HG03097 (cell line): Measurements from ENCODE around the gene NFE2L1.
A peak's percentile ranks its signal among the peaks of the same experiment; 100 is the strongest.
"Not testable (repeated sequence)": the region's sequence is repeated elsewhere in the genome, so short reads cannot be mapped to it uniquely, and the experiment has no call there.

ENCODE experiments used
- ATAC-seq: cut with Tn5 transposase; IDR thresholded peaks from one replicate; pipeline ENCODE4 v1.9.1; 2021; ENCODE audit not compliant: unreplicated experiment, low FRiP score

Gene NFE2L1

DNA sequence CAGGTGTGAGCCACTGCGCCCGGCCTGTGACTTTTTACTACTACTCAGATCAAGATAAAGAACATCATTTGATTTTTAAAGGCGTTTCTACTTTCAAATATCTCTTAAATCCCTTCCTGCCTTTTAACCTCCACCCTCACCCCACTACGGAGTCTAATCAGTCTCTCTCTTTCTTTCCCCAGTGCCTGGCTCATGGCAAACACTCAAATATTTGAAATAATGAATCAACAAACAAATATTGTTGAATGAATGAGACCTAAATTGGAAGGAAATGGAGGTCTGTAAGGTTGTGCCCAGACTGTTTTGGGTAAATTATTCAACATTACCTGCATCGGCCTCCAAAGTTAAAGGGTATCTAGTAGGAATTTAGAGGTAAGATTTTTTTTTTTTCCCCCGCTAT is 25.3 kb upstream of the NFE2L1 start:
- ATAC-seq = no peak

DNA sequence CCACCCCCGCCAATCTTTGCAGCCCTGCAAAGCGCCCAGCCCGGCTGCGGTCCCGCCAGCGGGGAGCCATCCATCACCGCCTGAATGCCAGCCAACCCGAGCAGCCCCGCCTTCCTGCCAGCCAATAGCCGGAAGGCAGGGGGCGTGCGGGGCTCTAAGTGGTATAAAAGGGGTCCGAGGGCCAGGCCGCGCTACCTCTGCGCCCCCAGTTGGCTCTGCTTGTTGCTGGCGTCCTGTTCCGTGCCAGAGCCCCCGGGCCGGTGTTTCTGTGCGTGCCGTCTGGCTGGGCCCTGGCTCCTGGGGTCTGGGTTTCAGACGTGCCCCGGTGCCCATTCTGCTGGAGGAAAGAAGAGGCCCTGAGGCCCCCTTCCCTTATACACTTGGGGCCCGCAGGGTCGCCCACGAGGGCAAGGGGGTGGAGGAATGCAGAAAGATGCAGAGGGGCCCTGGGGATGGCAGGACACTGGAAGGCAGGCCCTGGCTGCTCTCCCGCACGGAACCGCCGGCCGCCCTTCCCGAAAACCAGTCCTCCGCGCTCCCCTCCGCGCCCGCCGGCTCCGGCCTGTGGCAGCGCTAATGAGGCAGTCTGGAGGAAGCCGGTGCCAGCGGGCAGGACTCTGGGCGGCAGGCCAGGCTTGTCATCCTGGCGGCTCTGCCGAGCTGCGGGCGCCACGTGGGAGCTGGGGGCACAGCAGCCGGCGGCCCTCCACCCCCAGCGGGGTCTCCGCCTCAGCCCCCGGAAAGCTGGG is 24.6 kb upstream of the NFE2L1 start:
- ATAC-seq = no peak

DNA sequence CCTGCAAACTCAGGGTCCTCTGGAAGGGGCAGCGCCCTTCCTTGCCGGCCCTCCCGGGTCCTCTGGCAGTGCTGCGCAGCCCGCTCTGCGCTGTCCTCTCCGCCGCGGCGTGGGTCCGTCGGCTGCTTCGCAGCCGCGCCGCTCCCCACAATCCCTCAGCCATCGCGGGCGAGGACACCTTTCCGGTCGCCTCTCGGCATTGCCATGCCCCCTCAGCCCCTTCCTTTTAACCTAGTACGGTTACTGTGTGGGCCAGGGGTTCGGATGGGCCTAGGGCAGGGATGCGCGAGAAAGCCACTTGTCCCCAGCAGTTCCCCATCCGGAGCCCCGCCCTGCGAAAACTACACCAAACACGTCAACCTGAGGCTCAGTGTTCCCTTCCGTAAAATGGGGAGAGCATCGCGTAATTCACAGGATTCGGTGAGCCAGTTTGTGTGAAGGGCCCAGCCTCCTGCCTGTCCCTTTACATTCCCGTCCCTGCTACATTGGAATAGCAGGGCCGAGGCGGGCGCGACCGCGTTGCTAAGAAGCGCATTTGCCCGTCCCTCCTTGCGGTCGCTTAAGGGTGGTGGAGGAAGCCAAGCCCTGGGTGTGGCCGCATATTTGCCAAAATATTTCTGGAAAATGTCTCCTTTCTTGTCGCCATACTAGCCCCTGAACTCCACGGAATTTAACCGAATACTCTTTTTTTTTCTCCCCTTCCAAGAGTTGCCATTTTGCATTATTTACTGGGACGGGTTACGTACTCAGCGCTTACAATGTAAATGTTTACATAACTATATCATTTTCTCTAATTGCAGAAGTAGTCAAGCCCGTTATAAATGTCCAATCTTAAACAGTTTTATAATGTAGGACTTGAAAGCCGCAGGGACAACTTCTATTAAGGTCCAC is 23.8 kb upstream of the NFE2L1 start:
- ATAC-seq = no peak

DNA sequence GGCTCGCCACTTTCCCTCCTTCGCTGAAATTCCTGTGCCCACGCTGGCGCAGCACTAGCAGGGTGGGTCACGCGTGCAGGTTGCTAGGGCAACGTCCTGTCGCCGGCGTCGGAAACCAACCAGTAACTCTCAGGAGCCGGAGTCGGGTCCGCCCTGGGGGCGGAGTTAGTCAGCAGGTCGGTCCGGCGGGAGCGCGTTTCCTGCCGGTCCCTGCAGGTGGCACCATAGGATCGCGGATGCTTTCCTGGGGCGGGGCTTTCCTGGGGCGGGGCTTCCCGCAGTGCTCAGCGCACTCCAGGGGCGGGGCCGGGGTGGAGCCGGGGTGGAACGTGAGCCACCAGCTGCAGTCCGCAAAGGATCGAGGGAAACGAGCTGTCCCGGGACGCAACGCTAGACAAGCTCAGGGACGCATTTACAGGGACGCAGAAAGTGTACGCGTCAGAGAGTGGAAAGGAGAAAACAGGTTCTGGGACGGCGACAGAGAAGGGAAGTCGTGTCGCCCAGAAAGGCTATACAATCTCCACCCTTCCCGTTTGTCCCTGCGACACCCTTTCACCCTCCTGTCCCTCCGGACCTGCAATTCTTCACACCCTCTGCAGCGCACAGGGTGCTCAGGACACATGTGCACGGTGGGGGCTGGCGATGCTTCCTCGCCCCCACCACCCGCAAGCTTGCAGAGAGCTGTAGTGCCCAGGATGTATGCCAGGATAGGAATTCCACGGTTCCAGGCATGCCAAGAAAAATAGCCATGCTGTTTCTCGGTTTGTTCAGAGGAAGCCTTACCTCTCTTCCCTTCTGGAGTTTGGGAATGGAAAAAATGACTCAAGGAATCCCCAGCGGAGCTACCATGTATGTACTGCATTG is 22.9 kb upstream of the NFE2L1 start:
- ATAC-seq = peak; percentile 81

DNA sequence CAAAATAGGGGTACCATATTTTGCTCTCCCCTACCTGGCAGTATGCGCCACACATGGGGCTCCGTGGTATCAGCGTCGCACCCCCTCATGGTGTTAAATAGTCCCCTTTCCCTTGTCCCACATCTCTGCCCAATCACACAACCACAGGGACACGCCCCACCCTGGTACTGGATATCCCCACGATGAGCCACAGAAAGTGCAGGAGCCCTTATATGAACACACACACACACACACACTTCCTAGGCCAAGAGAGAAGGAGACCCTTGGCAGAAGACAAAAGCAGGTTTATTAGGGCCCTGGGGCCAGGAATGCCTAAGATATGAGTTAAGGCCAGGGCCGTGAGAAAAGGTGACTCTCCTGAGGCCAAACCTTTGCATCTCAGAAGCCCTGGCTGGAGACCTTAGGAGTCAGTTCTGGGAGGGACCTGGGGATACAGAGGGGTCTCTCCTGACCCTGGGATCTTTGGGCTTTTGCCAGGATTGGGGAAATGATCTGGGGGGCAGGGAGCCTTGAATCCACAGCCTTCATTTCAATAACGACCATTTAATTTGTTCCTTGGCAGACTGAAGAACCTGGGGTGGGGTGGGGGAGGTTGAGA is 22.2 kb upstream of the NFE2L1 start:
- no peak for ATAC-seq

DNA sequence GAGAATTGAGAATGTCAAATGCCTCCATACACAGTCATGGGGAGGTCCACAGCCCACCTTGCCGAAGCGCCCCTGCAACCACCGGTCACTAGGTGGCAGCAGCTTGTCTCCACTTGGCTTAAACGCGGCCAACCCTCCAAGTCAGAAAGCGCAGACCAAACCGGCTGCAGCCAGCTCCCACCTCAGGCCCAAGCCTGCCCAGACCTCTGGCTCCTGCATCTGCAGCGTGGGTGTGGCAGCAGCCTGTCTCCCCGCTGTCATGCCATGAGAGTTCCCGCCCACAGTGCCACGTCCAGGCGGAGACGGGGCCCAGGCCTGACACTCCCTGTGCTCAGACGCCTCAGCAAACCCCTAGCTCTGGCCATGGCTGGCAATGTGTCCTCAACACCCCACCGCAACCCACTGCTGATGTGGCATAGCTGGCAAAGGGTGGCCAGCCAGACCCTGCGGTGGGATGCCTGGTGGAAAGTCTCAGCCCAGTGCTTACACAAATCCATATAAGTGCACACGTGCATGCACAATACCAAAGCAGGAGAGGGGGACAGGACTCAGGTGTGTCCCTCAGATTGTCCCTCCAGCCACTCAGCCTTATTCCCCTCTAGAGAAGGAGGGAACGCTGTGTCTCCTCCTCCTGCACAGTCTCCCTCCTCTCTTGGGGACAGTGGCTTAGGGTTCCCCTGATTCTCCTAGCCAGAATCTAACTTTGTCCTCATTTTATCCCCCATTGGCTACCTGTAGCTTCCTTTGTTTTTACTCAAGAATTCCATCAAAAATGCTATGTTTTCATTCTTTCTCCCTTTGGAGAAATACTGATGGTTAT is 21.4 kb upstream of the NFE2L1 start:
- ATAC-seq = no peak

DNA sequence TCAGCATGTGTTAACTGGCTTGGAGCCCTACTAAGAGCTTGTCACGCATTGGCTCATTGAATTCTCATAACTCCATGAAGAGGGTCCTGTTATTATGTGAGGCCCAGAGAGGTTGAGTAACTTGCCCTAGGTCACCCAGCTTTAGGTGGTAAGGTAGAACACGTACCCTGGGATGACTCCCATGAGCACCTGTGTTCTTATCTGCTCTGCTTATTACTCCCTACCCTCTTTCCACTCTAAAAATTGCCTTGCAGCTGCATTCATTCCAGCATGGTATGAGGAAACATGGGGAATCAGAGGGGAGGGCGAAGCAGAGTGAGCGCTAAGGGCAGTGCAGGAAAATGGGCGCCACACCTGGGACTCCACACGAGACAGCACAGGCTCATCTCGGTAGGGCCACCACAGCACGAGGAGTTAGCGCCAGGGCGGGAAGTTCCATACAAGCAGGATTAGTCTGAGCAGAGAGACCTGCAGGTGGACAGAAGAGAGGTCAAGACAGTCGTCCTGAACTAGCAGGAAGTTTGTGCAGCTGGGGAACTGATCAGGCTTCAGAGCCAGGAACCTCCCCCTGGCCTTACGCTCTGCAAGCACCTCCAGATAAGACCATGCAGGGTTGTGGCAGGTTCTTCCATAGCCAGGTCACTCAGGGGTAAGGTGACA is 20.7 kb upstream of the NFE2L1 start:
- no peak for ATAC-seq

DNA sequence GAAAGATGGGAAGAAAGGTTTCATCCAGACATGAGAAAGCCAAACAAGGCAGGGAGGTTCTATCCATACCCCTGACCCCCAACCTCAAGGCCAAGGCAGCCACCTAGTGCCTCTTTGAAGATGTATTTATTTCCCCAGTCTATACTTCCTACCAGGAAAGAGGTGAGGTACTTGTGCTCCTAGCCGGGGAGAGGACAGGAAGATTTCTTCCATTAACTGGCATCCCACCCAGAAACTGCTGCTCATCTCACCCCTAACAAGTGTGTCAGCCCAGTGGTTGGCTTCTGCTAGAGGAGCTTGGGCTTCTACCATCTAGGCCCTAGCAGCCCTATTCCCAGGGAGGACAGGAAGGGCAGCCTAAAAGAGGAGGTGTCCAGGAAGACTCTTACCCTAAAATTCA is 19.4 kb upstream of the NFE2L1 start:
- ATAC-seq = no peak

DNA sequence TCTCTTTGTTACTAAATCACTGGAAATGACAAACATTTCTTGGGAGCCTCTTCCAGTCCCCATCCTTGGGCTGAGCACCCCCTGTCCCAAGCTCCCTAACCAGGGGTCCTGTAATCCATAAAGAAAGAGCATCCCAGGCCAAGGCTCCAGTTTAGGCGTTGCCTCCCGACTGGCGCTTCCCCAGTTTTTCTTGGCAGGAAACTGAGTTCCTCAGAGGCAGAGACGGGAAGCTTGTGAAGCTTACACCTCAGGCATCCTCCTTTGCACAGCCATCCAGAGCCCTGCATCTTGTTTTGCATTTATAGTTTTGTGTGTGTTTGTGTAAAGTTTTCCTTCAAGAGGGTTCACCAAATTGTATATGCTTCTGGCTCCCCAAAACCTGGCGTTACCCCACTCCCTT is 17.6 kb upstream of the NFE2L1 start:
- ATAC-seq = no peak

DNA sequence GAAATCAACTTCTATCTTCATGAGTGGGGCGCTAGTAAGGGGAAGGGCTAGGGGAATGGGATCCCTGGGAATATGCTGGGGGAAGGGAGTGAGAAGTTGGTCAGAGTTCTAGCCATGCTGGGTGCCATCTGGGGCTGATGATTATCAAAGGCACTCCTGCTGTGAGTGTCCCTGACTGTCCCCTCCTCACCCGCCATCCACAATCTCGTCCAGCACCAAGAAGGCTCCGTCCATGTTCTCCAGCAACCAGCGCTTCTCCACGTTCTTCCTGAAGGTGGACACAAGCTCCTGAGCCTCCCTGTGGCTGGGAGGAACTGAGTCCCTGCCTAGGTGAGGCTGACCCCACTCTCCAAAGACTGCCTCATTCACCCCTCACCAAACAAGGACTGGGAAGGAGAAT is 16.2 kb upstream of the NFE2L1 start:
- ATAC-seq = no peak

DNA sequence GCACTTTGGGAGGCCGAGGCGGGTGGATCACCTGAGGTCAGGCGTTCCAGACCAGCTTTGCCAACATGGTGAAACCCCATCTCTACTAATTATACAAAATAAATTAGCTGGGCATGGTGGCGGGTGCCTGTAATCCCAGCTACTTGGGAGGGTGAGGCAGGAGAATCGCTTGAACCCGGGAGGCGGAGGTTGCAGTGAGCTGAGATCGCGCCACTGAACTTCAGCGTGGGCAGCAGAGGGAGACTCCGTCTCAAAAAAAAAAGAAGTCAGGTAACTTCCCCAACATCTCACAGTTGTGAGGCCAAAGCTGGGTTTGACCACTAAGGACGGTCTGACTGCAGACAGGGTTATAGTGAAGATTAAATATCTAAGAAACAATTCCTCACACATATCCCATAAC is 13.4 kb upstream of the NFE2L1 start:
- not testable (repeated sequence) for ATAC-seq

DNA sequence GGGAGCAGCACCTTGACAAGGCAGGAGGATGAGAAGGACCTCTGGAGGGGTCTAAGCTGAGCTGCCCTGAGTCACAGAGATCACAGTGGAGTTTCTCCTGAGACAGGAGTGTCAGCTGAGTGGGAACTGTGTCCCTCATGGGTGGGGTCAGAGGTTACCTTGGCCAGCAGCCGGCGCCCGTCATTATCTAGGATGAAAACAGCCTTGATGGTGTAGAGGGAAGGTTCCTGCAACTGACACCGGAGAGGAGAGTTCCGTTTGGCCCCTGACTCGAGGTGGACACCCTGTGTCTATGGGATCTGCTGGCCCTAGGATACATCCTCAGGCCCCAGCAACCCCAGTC is 11.5 kb upstream of the NFE2L1 start:
- no peak for ATAC-seq

DNA sequence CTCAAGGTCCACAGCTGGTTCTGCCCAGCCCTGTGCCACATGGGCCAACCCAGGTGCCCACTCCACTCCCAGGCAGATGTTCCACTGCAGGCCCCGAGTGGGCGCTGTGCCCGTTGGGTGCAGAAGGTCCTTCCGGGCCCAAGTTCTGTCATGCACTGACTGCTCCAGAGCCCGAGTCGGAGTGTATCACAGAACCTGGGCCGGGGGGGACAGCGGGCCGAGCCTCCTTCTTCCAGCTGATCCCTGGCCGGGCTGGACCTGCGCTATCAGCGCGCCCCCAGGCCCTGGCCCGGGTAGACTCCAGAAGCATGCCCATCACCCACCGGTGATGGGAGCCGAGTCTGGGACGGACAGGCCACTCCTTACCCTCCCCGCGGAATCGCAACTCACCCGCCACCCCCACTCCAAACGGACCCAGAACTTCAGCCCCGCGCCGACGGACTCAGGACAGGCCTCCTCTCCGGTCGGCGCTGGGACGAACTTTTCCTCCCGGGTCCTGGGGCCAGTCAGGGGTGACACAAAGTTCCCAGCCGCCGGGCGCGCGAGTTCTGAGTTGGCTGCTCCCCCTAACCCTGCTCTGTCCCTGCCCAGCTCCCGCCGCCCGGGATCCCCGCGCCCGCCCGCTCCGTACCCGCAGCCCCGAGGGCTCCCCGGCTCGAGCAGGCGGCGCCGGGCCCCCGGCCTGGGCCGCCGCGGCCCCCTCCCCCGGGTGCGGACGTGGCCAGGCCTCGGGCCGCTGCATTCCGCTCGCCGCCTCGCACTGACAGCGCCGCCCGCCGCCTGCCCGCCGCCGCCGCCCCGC is 10.9 kb upstream of the NFE2L1 start, which contains the start of gene COPZ2:
Gene COPZ2, minus strand, starts transcription at position 762 of the 802 bp plus-strand sequence. Its CDS starts 20 bp downstream, at position 742.
- ATAC-seq = no peak

DNA sequence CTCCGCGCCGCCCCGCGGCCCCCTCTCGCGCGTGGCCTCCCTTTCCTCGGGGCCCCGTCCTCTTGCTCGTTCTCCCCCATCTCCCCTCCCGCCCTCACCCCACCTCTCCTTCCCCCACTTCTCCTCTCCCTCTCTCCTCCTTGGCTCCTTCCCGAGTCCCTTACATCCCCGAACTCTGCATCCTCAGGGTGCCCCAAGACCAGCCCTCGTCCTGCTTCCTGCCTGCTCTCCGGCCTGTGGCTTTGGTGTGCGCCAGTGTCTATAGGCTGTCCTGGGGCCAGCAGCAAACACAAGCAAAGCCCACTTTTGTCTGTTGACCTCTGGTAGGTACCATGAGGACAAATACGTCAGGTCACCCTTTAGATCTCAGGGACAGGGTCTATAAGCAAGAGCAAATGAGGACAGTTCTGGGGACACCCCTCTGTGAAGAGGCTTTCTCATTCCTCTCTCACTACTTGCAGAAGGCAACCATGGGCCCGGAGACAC is 10.3 kb upstream of the NFE2L1 start:
- ATAC-seq = no peak

DNA sequence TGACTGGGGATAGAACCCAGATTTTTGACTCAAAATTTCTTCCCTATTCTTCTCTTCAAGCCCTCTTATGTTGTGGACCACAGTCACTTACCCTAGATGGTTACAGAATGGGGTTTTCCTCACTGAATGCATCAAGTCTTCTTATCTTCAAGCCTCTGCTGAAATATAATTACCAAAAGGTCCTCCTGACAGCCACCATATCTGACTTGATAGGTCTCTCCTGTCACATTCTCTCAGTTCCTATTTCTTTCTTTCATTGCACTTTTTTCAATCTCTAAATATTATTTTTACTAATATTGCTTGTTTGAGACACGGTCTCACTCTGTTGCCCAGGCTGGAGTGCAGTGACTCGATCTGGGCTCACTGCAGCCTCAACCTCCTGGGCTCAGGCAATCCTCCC is 9.5 kb upstream of the NFE2L1 start:
- ATAC-seq = no peak

DNA sequence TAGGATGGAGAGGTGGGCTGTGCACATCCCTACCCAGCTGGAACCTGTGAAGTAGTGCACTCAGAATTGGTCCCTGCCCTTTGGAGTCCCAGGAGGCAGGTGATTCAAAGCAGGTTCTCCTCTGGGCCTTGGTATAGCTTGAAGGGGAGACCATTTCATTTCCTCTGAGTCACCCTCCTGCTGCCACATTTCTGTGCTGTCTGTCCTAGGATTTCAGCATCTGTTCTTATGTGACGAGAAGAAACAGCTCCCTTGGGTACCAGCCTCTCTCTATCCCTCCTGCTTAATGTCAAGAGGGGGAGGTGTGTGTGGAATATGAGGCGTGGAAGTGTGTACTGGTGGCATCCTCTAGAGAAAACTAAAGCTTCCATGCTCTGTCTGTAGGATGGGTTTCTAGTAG is 5.0 kb upstream of the NFE2L1 start:
- ATAC-seq = no peak

DNA sequence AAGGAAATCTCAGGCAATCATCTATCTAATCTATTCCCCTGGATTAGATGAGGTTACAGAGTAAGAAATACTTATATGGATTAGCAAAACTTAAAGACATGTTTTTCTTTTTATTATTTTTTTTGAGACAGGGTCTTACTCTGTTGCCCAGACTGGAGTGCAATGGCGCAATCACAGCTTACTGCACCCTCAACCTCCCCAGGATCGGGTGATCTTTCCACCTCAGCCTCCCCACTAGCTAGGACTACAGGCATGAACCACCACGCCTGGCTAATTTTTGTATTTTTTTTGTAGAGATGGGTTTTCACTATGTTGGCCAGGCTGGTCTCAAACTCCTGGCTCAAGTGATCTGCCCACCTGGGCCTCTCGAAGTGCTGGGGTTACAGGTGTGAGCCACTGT is 3.3 kb upstream of the NFE2L1 start:
- ATAC-seq = no peak

DNA sequence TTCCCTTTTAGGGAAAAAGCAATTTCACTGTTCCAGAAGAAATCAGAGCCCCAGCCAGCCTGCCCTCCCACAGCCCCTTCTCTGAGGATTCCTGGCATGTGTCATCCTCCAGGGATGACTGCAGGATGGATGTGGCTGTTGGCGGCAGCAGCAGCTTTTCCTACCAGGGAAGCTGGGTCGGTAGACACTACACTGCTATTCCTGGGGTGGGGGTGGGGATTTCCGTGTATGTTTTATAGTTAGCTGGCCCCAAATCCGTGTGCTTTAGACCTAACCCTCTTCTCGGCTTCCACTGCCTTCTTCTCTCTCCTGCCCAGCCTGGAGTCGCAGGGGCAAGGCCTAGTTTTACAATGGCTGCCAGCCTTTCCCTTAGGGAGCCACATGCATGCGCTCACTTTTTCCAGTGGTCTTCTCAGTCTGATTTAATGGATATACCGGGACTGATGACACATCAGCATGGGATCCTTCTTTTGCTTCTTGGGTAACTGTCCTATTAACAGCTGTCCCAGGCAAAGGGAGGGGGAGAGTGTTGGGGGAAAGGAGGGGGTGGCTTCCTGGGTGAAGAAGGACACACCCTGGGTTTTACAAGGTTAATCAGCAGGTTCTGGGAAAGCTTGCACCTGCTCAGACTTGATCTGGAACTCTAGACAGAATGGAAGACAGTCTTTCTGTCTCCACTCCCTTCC is 2.7 kb upstream of the NFE2L1 start:
- ATAC-seq = no peak
